Measurements from ENCODE around the gene DEFB131A. TPM values are rescaled to one million over a fixed set of nuclear protein-coding genes. Genes with fewer than 3 reads are reported as not detected.
"Not testable (repeated sequence)": the region's sequence is repeated elsewhere in the genome, so short reads cannot be mapped to it uniquely, and the experiment has no call there.

DEFB131A gene
- total RNA-seq (2014; rRNA removed; shearing (Covaris generic)), result not detected in 2 replicates
- polyA plus RNA-seq (2015; cell fraction: cytosol; rRNA removed), result not detected in 2 replicates
- polyA plus RNA-seq (2015; cell fraction: nucleus; rRNA removed), result not detected in 2 replicates

DNA sequence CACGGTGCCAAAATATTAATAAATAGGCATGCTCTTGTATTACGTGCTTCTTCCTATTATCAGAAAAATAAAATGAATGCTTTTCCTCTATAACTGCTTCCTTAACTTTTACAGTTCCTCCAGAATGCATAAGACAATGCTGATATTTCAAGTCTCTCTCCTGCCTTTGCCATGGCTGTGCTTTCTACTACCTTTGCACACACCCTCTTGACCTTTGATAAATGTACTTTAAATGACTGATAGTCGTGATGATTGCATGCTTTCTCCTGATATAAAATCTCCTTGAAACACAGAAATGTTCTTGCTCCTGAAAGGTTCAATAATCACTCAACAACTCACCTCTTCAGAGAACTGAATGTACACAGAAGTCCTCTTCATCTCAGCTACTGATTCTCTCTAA lies at the start of gene DEFB131A:
Gene DEFB131A, plus strand, starts transcription at position 301 of the 400 bp plus-strand sequence. CDS start 120 bp downstream, outside the sequence.
- in situ Hi-C loops (cut with HindIII; ENCODE audit: low pct_unique_long_range_greater_than_20kb, low sequenced_read_pairs); DNase-seq (ENCODE audit: low read depth, low spot score): not testable (repeated sequence)

DNA sequence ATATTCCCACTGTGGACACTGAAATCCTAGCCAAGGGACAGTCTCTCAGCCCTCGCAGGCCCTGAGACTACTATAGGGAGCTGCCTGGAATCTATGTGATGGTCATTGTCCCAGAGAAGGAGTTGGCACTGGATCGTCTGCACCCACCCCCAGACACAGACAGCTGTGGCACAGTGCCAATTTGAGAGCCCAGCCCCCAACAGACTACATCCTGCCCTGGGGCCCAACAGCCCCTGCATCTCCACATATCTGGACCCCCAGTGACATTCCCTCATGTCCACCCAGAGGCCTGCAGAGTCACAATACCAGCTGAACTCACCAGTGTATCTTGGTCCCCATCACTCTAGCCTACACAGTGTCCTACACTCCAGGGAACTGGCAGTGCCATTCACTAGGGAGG lies 38.4 kb upstream of the DEFB131A start:
- DNase-seq (ENCODE audit: low read depth, low spot score); in situ Hi-C loops (cut with HindIII; ENCODE audit: low pct_unique_long_range_greater_than_20kb, low sequenced_read_pairs): not testable (repeated sequence)

DNA sequence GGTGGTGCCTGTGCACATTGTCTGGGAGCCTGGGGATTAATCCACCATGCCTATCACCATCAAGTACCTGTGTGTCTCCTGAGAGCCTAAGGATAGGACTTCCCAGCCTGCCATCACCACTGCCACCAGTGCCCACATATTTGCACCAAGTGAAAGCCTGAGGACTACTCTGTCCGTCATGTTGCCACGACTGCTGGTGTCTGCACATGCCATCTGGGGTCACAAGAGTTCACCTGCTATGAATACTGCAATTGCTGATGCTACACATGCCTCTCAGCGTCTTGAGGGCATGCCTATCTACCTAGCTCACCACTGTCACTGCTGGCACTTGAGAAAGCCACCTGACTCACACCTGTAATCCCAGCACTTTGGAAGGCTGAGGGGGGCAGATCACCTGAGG lies 37.7 kb upstream of the DEFB131A start:
- in situ Hi-C loops (cut with HindIII; ENCODE audit: low pct_unique_long_range_greater_than_20kb, low sequenced_read_pairs); DNase-seq (ENCODE audit: low read depth, low spot score): not testable (repeated sequence)

DNA sequence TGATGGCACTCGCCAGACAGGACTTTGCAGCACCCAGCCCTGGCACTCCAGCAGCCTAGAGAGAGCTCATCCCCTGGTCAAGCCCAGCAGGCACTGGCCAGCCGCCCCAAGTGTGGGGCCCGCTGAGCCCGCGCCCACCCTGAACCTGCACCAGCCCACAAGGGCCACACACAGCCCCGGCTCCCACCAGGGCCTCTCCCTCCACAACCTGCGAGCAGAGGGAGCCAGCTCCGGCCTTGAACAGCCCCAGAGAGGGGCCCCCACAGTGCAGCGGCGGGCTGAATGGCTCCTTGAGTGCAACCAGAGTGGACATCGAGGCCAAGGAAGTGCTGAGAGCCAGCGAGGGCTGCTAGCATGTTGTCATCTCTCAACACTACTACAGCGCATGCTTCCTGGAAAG lies 34.4 kb upstream of the DEFB131A start:
- in situ Hi-C loops (cut with HindIII; ENCODE audit: low pct_unique_long_range_greater_than_20kb, low sequenced_read_pairs), result no loop called here
- DNase-seq (ENCODE audit: low read depth, low spot score), result no peak

- in situ Hi-C loops (cut with HindIII; ENCODE audit: low pct_unique_long_range_greater_than_20kb, low sequenced_read_pairs); DNase-seq (ENCODE audit: low read depth, low spot score): not testable (repeated sequence)
Measured at GRCh38 chr4:9421884-9422455, 22.2 kb upstream of the DEFB131A start.

- in situ Hi-C loops (cut with HindIII; ENCODE audit: low pct_unique_long_range_greater_than_20kb, low sequenced_read_pairs); DNase-seq (ENCODE audit: low read depth, low spot score): not testable (repeated sequence)
Measured at GRCh38 chr4:9425916-9426315, 18.3 kb upstream of the DEFB131A start.

GRCh38 chr4:9430061-9430460 lies 14.2 kb upstream of the DEFB131A start:
- in situ Hi-C loops (cut with HindIII; ENCODE audit: low pct_unique_long_range_greater_than_20kb, low sequenced_read_pairs); DNase-seq (ENCODE audit: low read depth, low spot score): not testable (repeated sequence)

DNA sequence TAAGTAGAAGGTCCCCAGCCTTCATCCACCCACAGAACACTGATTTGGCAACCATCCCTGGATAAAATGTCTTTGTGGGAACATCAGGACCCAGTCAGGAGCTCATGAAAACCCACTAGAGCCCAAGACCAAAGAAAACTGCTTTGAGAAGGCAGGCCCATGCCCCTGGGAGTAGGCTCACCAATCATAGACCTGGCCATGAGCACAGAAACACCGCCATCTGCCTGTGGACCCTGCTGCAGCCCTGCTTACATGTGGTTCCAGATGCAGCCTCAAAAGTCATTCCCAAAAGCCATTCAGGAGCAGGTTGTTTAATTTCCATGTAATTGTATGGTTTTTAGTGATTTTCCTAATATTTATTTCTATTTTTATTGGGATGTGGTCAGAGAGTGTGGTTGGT lies 10.9 kb upstream of the DEFB131A start:
- in situ Hi-C loops (cut with HindIII; ENCODE audit: low pct_unique_long_range_greater_than_20kb, low sequenced_read_pairs), result not testable (repeated sequence)
- peak; percentile 11 for DNase-seq (ENCODE audit: low read depth, low spot score)

DNA sequence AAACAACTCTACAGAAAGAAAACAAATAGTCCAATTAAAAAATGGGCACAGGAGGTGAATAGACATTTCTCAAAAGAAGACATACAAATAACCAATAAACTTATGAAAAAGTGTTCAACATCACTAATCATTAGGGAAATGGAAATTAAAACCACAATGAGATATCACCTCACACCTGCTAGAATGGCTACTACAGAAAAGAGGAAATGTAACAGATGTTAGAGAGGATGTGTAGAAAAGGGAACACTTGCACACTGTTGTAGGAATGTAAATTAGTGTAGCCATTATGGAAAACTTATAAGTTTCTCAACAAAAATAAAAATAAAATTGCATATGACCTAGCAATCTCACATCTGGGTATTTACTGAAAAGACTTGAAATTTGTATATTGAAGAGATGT lies 7.5 kb upstream of the DEFB131A start:
- DNase-seq (ENCODE audit: low read depth, low spot score); in situ Hi-C loops (cut with HindIII; ENCODE audit: low pct_unique_long_range_greater_than_20kb, low sequenced_read_pairs): not testable (repeated sequence)

DNA sequence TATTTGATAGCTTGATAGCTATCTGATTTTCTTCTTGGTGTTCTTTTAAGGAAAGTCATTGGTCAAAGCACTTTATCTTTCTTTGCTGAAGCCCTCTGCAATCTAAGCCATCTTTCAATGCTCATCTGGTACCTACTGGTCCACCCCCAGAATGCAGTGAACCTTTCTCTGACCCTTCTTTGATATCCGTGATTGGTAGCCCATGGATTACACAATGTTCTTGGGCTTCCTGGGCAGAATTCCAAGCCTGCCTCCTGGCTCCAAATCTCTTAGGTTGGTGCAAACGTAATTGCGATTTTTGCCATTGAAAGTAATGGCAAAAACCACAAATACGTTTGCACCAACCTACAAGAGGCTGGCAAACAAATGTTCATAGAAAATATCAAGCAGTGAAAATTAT lies 1.9 kb upstream of the DEFB131A start:
- in situ Hi-C loops (cut with HindIII; ENCODE audit: low pct_unique_long_range_greater_than_20kb, low sequenced_read_pairs); DNase-seq (ENCODE audit: low read depth, low spot score): not testable (repeated sequence)

DNA sequence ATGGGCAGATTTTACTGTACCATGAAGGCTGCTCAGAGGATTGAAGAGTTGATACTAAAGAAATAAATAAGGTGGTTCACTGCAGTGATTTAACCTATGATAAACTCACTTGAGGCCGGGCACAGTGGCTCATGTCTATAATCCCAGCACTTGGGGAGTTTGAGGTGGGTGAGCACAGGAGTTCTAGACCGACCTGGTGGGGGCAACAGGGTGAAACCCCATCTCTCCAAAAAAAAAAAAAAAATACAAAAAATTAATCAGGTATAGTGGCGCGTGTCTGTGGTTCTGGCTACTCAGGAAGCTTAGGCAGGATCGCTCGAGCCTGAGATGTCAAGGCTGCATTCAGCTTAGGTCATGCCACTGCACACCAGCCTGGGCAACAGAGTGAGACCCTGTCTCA lies 467 bp downstream of the DEFB131A start:
- in situ Hi-C loops (cut with HindIII; ENCODE audit: low pct_unique_long_range_greater_than_20kb, low sequenced_read_pairs); DNase-seq (ENCODE audit: low read depth, low spot score): not testable (repeated sequence)

DNA sequence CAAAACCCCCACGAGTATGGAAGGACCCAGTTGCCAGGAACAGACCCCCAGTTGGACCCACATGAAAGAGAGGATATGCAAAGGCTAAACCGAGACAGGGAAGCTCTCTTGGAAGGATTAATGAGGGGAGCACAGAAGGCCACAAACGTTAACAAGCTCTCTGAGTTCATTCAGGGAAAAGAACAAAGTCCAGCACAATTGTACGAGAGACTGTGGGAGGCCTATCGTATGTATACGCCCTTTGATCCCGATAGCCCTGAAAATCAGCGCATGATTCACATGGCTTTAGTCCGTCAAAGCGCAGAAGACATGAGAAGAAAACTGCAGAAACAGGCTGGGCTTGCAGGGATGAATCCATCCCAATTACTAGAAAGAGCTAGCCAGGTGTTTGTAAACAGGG lies 8.0 kb downstream of the DEFB131A start:
- in situ Hi-C loops (cut with HindIII; ENCODE audit: low pct_unique_long_range_greater_than_20kb, low sequenced_read_pairs); DNase-seq (ENCODE audit: low read depth, low spot score): not testable (repeated sequence)

- in situ Hi-C loops (cut with HindIII; ENCODE audit: low pct_unique_long_range_greater_than_20kb, low sequenced_read_pairs); DNase-seq (ENCODE audit: low read depth, low spot score): not testable (repeated sequence)
Measured at GRCh38 chr4:9454284-9454683, 10.1 kb downstream of the DEFB131A start.

- DNase-seq (ENCODE audit: low read depth, low spot score); in situ Hi-C loops (cut with HindIII; ENCODE audit: low pct_unique_long_range_greater_than_20kb, low sequenced_read_pairs): not testable (repeated sequence)
Measured at GRCh38 chr4:9455046-9455445, 10.8 kb downstream of the DEFB131A start.

GRCh38 chr4:9479466-9479865 lies 35.3 kb downstream of the DEFB131A start:
- DNase-seq (ENCODE audit: low read depth, low spot score); in situ Hi-C loops (cut with HindIII; ENCODE audit: low pct_unique_long_range_greater_than_20kb, low sequenced_read_pairs): not testable (repeated sequence)

- in situ Hi-C loops (cut with HindIII; ENCODE audit: low pct_unique_long_range_greater_than_20kb, low sequenced_read_pairs); DNase-seq (ENCODE audit: low read depth, low spot score): not testable (repeated sequence)
Measured at GRCh38 chr4:9480066-9480465, 35.9 kb downstream of the DEFB131A start.

DNA sequence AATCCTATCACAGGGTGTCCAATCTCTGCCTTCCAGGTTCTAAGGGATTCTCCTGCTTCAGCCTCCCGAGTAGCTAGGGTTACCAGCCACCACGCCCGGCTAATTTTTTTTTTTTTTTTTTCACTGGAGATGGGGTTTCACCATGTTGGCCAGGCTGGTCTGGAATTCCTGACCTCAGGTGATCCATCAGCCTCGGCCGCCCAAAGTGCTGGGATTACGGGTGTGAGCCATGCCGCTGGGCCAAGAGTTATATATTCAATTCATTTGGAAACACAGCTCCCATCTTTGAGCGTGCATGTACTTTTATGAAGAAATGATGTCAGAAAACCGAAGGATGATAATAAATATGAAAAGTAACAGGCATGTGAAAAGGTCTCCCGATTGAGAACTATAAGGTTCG lies 38.7 kb downstream of the DEFB131A start:
- DNase-seq (ENCODE audit: low read depth, low spot score); in situ Hi-C loops (cut with HindIII; ENCODE audit: low pct_unique_long_range_greater_than_20kb, low sequenced_read_pairs): not testable (repeated sequence)

DNA sequence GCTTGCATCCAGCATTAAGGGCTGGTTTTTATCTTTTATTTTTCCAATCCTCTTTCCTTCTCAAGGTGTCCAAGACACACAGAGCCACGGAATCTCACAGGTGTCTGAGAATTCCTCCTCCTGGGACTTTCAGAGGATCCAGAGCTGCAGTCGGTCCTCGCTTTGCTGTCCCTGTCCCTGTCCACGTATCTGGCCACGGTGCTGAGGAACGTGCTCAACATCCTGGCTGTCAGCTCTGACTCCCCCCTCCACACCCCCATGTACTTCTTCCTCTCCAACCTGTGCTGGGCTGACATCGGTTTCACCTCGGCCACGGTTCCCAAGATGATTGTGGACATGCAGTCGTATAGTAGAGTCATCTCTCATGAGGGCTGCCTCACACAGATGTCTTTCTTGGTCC lies 39.5 kb downstream of the DEFB131A start:
- DNase-seq (ENCODE audit: low read depth, low spot score); in situ Hi-C loops (cut with HindIII; ENCODE audit: low pct_unique_long_range_greater_than_20kb, low sequenced_read_pairs): not testable (repeated sequence)

GRCh38 chr4:9486880-9487279 lies 42.7 kb downstream of the DEFB131A start:
- in situ Hi-C loops (cut with HindIII; ENCODE audit: low pct_unique_long_range_greater_than_20kb, low sequenced_read_pairs), result not testable (repeated sequence)

More at GRCh38 chr4:9486880-9487279, 42.7 kb downstream of the DEFB131A start:
- not testable (repeated sequence) for DNase-seq (ENCODE audit: low read depth, low spot score)
